NCI-H510A treated with DMSO at 0.1 percent for 48 hours (cell line): Measurements from ENCODE around the gene TRIM27.
"Not testable (repeated sequence)": the region's sequence is repeated elsewhere in the genome, so short reads cannot be mapped to it uniquely, and the experiment has no call there.

ENCODE experiments used
- DNase-seq: peaks from one replicate; lab custom pipeline; 2025; lab: John Stamatoyannopoulos, UW

TRIM27 gene

DNA sequence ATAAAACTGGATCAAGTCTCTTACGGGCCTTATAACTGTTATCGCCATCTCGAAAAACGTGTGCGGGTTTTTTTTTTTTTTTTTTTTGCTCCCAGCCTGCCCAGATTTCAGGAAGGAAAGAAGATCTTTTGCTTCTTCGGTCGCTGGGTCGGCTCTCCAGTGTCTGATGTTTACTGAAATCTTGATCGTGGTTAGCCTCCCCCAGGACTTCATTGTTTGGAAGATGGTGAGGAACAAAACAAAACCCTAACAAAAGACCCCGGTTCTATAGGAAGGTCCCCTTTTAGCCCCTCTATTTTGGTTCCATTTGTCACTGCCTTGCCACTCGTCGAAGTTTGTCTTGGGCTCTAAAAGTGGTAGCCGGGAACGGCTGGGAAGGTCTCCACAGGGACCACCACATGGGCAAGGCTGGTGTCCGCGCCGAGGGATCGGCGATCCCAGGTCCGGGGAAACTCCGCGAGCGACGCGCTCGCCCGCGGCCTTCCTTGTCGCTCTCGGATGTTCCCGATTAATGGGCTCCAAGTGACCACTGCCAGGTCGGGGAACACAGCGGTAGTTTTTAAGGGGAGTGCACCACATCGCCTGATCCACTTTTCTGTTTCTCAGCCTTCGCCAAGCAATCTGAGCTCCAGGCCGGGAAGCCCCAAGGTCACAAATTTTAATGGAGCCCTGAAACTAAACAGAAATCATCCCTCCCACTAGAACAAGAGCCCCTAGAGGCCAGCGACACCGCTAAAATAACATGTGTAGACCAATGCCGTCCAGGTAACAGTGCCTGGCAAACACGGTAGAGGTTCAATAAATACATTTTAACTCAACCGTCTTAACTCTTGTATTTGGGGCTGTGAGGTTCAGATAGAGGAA is 27.0 kb downstream of the TRIM27 start:
- DNase-seq, result peak; percentile 73

DNA sequence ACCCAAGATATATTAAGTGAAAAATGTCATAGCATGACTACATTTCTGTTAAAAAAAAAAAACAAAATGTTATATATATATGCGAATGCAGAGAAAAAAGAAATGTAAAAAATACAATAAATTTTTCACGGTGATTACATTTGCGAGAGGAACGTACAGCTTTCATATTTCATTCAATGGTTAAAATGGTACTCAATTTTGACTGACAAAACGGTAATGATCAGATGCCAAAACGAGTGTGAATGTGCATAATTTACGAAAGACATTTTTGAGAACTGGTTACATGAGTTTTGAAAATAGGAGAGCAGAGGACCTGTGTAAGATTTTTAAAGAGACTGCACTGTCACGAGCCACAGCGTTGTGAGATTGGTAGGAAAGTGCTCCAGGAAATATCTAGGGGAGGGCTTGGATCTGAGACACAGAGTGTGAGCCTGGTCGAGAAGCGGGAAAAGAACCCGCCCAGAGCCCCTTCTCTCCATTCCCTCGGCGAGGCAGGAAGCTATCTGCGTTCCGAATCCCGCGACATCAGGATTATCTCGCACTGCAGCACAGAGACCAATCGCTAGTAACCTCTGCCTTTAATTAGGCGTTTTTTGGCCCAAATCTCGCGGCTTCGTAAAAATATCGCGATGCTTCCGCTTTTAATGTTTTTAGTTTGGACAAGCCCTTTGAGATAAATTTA is 28.5 kb downstream of the TRIM27 start:
- peak; percentile 88 for DNase-seq

DNA sequence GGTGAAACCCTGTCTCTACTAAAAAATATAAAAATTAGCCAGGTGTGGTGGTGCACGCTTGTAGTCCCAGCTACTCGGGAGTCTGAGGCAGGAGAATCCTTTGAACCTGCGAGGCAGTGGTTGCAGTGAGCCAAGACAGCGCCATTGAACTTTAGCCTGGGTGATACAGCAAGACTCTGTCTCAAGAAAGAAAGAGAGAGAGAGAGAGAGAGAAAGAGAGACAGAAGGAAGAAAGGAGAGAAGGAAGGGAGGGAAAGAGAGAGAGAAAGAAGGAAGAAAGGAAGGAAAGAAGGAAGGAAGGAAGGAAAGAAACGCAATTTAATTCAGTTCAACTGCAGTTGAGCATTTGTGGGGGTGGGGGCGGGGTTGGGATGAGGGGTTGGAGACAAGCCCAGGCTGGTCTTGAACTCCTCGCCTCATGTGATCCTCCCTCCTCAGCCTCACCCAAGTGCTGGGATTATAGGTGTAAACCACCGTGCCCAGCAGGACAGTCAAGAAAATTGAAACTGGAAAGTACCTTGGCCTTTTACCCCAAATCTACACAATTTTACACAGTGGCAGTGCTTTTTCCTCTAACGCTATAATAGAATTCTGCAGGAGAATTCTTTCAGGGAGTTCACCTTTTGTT is 30.5 kb downstream of the TRIM27 start:
- no peak for DNase-seq

DNA sequence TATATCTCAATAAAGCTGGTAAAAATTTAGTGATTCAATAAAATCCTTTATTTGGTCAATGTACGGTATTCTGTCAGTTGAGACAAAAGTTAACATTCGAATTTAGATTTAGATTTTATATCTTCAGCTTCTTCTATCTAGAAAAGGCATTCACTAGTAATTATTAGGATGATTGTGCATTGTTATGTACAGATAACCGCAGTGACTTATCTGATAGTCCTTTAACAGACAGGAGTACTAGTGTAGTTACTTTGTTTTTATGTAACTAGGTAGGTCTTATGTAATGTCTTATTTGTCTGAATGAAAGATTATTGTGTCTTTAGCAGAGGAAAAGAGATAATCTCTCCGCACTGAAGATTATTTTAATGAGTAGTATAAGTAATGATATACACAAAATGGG is 31.3 kb downstream of the TRIM27 start:
- DNase-seq, result no peak

DNA sequence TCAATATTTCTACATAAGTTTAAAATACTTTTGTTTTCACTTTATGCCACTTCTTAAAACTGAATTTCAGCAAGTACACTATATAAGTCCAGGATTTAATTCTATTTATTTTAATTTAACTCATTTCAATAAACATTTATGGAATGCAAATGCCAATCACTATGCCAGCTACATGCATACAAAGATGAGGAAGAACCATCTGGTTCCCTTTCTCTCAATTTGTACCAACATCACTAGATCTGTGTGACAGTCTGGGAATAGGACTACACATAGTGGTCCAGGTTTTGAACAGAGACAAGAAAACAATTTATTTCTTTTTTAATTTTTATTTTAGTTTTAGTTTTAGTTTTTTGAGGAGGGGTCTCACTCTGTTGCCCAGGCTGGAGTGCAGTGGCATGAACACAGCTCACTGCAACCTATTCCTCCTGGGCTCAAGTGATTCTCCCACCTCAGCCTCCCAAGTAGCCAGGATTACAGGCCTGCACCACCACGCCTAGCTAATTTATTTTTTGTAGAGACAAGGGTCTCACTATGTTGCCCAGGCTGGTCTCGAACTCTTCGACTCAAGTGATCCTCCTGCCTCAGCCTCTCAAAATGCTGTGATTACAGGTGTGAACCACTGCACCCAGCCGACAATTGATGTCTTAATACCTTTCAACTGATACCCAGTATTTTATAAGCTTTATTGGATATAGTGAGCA is 35.8 kb downstream of the TRIM27 start:
- no peak for DNase-seq

DNA sequence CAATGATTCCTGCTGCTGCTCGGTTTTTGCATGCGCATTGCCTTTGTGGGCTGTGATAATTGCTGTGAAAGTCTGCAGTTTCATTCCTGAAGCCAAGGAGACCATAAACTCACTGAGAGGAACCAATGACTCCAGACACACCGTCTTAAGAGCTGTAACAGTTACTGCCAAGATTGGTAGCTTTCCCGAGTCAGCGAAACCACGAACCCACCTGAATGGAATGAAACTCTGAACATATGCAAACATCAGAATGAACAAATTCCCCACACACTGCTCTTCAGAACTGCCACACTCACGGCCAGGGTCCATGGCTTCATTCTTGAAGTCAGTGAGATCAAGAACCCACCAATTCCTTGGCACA is 37.7 kb downstream of the TRIM27 start:
- no peak for DNase-seq

DNA sequence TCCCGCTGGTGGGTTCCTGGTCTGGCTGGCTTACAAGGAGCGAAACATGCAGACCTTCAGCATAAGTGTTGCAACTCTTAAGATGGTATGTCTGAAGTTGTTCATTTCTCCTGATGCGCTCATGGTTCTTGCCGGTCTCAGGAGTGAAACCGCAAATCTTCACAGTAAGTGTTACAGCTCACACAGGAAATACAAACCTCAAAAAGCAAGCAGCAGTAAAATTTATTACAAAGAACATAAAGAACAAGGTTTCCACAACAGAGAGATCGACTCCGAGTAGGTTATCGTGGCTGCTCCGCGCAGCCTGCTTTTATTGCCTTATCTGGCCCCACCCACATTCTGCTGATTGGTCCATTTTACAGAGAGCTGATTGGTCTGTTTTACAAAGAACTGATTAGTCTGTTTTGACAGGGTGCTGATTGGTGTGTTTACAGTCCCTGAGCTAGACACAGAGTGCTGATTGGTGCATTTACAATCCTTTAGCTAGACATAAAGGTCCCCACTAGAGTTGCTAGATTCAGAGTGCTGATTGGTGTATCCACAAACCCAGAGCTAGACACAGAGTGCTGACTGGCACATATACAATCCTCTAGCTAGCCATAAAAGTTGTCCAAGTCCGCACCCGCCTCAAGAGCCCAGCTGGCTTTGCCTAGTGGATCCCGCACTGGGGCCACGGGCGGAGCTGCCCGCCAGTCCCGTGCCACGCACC is 39.2 kb downstream of the TRIM27 start:
- DNase-seq, result no peak

DNA sequence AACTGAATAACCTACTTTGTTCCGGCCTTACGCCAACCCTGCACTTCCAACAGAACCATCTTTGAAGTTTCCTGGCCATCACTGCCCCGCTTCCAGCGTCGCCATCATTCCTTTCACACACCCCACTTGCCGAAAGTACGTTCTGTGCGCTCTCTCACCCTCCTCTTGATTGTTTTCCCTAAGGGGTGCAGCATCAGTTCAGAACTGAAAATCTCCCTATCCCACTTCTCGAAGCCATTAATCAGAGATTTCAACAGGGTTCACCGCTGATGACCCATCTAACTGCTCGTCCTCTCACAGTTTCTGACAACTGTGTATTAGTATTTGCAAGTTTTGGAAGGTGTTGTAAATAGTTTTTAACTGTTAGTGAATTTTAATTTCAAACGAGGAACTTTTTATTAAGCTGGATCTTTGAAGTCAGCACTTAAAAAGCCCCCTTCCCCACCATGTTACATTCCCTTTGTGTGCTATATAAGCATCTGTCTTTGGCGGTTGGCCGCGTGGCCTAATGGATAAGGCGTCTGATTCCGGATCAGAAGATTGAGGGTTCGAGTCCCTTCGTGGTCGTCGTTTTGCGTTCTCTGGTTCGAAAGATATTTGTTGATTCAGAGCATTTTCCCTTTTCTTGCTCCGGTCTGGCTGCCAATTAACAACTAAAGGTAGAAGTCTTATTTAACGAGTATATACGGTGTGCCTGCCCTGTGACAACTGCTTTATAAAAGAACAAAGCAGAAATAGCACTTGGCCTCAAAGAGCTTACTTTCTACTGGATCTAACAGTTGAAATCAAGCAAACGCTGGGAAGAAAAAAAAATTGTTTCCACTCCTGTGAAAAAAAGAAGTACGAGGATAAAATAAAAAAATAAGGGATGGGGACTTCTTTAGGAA is 42.6 kb downstream of the TRIM27 start:
- DNase-seq, result peak; percentile 73

DNA sequence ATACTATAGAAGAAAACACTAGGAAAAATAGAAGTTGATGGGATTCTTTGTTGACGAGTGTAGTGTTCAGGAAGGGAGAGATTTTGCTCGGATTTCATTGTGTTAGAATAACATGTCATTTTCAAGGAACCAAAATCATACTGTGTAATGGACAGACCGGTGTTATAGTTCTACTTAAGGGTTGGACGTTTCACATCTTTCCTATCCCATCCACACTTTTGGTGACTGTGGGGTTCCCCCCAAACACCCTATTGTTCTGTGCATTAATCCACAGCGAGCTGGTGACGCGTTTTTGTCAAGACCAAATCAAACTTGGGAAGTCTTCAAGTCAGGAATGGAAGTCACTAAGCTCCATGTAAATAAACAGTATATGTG is 43.3 kb downstream of the TRIM27 start:
- DNase-seq, result no peak

DNA sequence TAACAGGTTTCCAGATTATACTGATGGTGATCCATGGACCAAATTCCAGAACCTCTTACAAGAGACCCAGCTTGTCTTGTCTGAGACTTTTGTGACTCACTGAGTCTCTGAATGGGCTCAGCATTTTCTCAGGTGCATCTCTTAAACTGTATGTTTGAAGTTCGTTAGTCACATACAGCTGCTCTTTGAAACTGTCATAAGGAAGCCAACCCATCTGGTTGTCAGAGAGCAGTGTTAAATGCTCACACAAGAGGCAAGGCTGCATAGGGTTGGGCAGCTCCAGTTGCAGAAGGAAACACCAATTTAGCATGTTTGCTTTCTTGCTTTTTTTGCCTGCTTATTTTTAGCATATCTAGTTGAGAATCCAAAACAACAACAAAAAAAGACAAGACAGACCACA is 47.1 kb downstream of the TRIM27 start:
- no peak for DNase-seq

DNA sequence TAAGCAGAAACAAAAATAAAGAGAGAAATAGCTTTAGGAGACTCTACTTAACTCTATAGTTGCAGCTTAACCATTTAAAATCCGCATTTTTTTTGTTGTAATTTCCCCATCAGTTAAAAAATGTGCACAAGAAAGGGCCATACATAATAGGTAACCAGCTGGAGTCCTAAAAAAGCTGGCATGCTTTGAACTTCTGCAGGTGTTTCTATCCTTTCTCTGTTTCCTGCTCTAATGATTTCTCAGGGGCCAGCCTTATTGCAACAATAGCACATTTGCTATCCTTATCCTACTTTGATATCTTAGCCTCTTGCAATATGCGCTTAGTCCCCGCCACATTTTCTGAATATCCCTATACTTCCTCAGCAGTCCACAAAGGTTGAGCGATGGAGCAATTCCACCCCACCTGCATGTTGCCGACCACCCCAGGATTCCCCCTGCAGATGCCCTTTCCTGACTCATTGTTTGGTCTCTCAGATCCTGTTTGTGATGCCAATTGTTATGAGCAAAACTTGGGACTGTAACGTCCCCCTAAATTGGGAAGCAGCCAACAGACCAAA is 48.5 kb downstream of the TRIM27 start:
- no peak for DNase-seq

DNA sequence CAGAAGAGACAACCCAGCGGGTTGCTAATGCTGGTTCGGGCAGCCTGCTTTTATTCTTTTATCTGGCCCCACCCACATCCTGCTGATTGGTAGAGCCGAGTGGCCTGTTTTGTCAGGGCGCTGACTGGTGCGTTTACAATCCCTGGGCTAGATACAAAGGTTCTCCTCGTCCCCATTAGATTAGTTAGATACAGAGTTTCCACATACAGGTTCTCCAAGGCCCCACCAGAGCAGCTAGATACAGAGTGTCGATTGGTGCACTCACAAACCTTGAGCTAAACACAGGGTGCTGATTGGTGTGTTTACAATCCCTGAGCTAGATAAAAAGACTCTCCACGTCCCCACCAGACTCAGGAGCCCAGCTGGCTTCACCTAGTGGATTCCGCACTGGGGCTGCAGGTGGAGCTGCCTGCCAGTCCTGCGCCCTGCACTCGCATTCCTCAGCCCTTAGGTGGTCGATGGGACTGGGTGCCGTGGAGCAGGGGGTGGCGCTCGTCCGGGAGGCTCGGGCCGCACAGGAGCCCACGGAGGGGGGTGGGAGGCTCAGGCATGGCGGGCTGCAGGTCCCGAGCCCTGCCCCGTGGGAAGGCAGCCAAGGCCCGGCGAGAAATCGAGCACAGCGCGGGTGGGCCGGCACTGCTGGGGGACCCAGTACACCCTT is 51.5 kb downstream of the TRIM27 start:
- DNase-seq, result not testable (repeated sequence)

DNA sequence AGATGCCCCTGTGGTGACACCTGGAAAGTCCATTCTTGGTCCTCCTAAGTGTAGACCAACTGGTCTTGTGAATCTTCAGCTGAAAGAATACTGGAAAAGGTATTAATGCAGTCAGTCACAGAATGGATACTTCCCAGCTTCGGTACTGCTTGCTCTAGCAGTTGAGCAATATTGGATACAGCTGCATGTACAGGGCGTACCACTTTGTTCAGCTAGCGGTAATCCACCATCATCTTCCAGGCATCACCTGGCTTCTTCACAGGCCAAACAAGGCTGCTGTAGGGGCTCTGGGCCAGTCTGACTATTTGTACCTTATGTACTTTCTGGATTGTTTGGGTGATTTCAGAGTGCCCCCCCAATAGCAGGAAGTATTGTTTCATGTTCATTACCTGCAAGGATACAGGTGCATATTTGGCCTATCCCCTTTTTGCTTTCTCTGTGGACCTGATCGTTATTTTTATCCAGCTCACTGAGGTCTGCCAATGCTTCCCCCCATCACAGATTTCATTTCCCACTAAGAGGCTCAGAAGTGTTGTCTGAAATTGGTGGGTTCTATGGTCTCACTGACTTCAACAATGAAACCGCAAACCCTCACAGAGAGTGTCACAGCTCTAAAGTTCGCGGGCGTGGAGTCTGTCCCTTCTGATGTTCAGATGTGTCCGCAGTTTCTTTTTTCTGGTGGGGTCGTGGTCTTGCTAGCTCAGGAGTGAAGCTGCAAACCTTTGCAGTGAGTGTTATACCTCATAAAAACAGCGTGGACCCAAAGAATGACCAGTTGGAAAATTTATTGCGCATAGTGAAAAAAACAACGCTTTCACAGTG is 52.2 kb downstream of the TRIM27 start:
- no peak for DNase-seq

DNA sequence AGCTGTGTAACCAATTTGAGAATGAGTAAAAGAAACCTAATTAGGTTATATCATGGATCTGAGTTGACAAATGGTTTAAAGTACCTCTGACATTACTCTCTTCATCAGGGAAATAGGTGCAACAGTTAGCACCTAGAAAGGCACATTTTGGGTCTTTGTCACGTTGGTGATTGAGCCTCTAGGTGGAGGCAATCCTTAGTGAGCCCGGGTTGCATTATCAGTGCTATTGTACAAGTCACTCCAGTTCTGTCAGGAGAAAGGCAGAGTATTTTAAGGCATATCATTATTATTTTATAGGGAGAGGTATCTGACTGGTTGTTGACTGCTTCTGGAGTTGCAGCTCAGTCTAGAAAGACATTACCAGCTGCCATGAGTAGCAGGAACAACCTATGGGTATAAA is 54.9 kb downstream of the TRIM27 start:
- no peak for DNase-seq

DNA sequence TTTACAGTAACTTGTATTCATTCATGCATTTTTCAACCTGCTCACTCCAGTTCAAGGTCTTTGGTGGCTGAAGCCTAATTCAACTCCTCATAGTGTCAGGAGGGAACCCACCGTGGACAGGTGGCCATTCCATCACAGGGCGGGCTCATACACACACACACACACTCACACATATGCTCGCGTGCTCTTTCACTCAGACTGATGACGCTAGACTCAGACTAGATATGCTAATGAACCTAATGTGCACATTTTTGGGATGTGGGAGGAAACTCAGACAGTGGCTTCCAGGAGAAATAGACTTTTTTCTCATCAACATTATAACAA is 56.7 kb downstream of the TRIM27 start:
- DNase-seq, result no peak

DNA sequence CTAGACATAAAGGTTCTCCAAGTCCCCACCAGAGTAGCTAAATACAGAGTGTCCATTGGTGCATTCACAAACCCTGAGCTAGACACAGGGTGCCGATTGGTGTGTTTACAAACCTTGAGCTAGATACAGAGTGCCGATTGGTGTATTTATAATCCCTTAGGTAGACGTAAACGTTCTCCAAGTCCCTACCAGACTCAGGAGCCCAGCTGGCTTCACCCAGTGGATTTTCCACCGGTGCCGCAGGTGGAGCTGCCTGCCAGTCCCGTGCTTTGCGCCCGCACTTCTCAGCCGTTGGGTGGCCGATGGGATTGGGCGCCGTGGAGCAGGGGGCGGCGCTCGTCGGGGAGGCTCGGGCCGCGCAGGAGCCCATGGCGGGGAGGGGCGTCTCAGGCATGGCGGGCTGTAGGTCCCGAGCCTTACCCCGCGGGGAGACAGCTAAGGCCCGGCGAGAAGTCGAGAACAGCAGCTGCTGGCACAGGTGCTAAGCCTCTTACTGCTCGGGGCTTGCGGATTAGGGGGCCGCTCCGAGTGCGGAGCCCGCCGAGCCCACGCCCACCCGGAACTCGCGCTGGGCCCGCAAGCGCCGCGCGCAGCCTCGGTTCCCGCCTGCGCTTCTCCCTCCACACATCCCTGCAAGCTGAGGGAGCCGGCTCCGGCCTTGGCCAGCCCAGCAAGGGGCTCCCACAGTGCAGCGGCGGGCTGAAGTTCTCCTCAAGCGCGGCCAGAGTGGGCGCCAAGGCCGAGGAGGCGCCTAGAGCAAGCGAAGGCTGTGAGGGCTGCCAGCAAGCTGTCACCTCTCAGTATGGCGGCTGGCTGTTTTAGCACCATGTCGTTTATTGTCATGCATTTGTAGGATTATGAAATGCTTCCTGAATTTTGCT is 57.3 kb downstream of the TRIM27 start:
- peak; percentile 6 for DNase-seq

DNA sequence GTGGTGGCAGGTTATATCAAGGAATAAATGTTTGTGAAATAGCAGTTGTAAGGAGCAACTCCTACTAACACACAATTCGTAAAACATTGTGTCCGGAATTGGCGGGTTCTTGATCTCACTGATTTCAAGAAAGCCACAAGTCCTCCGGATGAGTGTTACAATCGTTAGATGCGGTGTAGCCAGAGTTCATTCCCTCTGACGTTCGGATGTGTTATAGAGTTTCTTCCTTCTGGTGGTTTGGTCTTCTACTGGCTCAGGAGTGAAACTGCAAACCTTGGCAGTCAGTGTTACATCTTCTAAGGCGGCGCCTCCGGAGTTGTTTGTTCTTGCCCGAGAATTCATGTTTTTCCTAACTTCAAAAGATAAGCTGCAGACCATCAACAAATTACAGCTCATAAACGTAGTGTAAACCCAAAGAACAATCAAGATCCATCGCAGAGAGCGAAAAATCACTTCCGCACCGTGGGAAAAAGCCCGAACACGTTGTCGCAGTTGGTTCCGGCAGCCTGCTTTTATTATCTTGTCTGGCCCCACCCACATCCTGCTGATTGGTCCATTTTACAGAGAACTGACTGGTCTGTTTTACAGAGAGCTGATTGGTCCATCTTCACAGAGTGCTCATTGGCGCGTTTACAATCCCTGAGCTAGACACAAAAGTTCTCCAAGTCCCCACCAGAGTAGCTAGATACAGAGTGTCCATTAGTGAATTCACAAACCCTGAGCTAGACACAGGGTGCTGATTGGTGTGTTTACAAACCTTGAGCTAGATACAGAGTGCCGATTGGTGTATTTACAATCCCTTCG is 58.2 kb downstream of the TRIM27 start:
- no peak for DNase-seq
